Liver (tissue), 10 donors: ENCODE data around the gene ELAC1. TPM values are rescaled to one million over a fixed set of nuclear protein-coding genes. Genes with fewer than 3 reads are reported as not detected.
A peak's percentile ranks its signal among the peaks of the same experiment; 100 is the strongest.

ENCODE experiments used
- DNase-seq: peaks from one replicate; pipeline ENCODE4 v3.0.0-alpha.2; 2017; ENCODE audit warnings: low spot score
- H3K27ac ChIP-seq, 2 donors: one replicate each; pipeline ENCODE4 v1.7.0; 2013; ENCODE audit warnings: inconsistent platforms in 2 of 2, low read length in 2 of 2, control low read depth in 1 of 2, low read depth in 1 of 2, mild to moderate bottlenecking in 1 of 2
- H3K27me3 ChIP-seq, 4 donors: one replicate each; pipeline versions ENCODE4 v1.6.1 to v1.7.0; 2013; ENCODE audit warnings: low read length in 3 of 4, inconsistent platforms in 1 of 4, mild to moderate bottlenecking in 1 of 4, moderate library complexity in 1 of 4; ENCODE audit not compliant: control insufficient read depth in 4 of 4, insufficient read depth in 4 of 4
- H3K36me3 ChIP-seq, 4 donors: one replicate each; pipeline versions ENCODE4 v1.6.1 to v1.7.0; 2013; ENCODE audit warnings: low read length in 3 of 4, mild to moderate bottlenecking in 3 of 4, low read depth in 1 of 4, moderate library complexity in 1 of 4; ENCODE audit not compliant: control insufficient read depth in 4 of 4, insufficient read depth in 3 of 4
- H3K4me1 ChIP-seq, 4 donors: one replicate each; pipeline versions ENCODE4 v1.6.1 to v1.7.0; 2013; ENCODE audit warnings: low read length in 3 of 4, mild to moderate bottlenecking in 3 of 4, moderate library complexity in 1 of 4; ENCODE audit not compliant: control insufficient read depth in 4 of 4, insufficient read depth in 4 of 4
- H3K4me3 ChIP-seq, 3 donors: one replicate each; pipeline versions ENCODE4 v1.6.1 to v1.7.0; 2013; ENCODE audit warnings: low read length in 3 of 3, control low read depth in 1 of 3, low read depth in 1 of 3, mild to moderate bottlenecking in 1 of 3
- H3K9ac ChIP-seq, 2 donors: one replicate each; pipeline ENCODE4 v1.7.0; 2013; ENCODE audit warnings: low read length in 2 of 2, mild to moderate bottlenecking in 2 of 2, moderate library complexity in 2 of 2, control low read depth in 1 of 2, low read depth in 1 of 2
- H3K9me3 ChIP-seq, 4 donors: one replicate each; pipeline versions ENCODE4 v1.6.1 to v1.7.0; 2013; ENCODE audit warnings: low read length in 3 of 4; ENCODE audit not compliant: control insufficient read depth in 4 of 4
- EGR1 ChIP-seq, 2 donors: IDR thresholded peaks; 2 replicates each; pipeline ENCODE4 v1.6.1; 2016 to 2018; ENCODE audit warnings: antibody characterized with exemption in 2 of 2, low read depth in 2 of 2
- FOXA1 ChIP-seq: IDR thresholded peaks from 2 replicates; pipeline ENCODE4 v1.6.1; 2016; ENCODE audit warnings: antibody characterized with exemption
- FOXA2 ChIP-seq: IDR thresholded peaks from 2 replicates; pipeline ENCODE4 v1.6.1; 2016; ENCODE audit warnings: antibody characterized with exemption
- GABPA ChIP-seq, 2 donors: IDR thresholded peaks in 1 of 2; conservative IDR thresholded peaks in 1 of 2; 2 replicates each; pipeline ENCODE4 v1.6.1; 2016; ENCODE audit warnings: antibody characterized with exemption in 2 of 2, mild to moderate bottlenecking in 1 of 2, moderate library complexity in 1 of 2
- HNF4A ChIP-seq, 2 donors: conservative IDR thresholded peaks; 2 replicates each; pipeline ENCODE4 v1.6.1; 2016; ENCODE audit warnings: antibody characterized with exemption in 2 of 2, mild to moderate bottlenecking in 2 of 2
- HNF4G ChIP-seq: IDR thresholded peaks from 2 replicates; pipeline ENCODE4 v1.6.1; 2016; ENCODE audit warnings: antibody characterized with exemption
- JUND ChIP-seq, 2 donors: IDR thresholded peaks; 2 replicates each; pipeline ENCODE4 v1.6.1; 2016; ENCODE audit warnings: antibody characterized with exemption in 2 of 2
- MAX ChIP-seq: IDR thresholded peaks from 2 replicates; pipeline ENCODE4 v1.6.1; 2016; ENCODE audit warnings: antibody characterized with exemption
- NR2F2 ChIP-seq: IDR thresholded peaks from 2 replicates; pipeline ENCODE4 v1.6.1; 2016; ENCODE audit warnings: antibody characterized with exemption
- RAD21 ChIP-seq, 2 donors: IDR thresholded peaks; 2 replicates each; pipeline ENCODE4 v1.6.1; 2016; ENCODE audit warnings: antibody characterized with exemption in 2 of 2, mild to moderate bottlenecking in 2 of 2
- SP1 ChIP-seq: IDR thresholded peaks from 2 replicates; pipeline ENCODE4 v1.6.1; 2018; ENCODE audit warnings: antibody characterized with exemption, mild to moderate bottlenecking
- TAF1 ChIP-seq: conservative IDR thresholded peaks from 2 replicates; pipeline ENCODE4 v1.6.1; 2016; ENCODE audit warnings: antibody characterized with exemption, mild to moderate bottlenecking
- YY1 ChIP-seq: IDR thresholded peaks from 2 replicates; pipeline ENCODE4 v1.6.1; 2016; ENCODE audit warnings: antibody characterized with exemption, mild to moderate bottlenecking
- WGBS: extraction: QIAGEN DNeasy Blood & Tissue Kit; methylation state at CpG from one replicate; pipeline ENCODE4 v1.1.7; 2013; 5-methylcytosine and 5-hydroxymethylcytosine counted together
- polyA plus RNA-seq, 2 donors: library from polyadenylated mRNA; stranded (reverse) in 1 of 2; unstranded in 1 of 2; fragments of 200-250 nt in 1 of 2; fragments of >200 nt in 1 of 2; fragmentation: Nextera tagmentation in 1 of 2; extraction: Ambion mirVana in 1 of 2; gene quantifications; one replicate each; pipeline versions ENCODE4 v1.2.1 to v1.2.3, GENCODE V29; 2013 to 2015
- small RNA-seq: library from RNA; depleted of rRNA; stranded (forward); fragments of <200 nt; gene quantifications from one replicate; pipeline ENCODE3, GENCODE V24; 2014
- total RNA-seq, 2 donors: library from RNA; depleted of rRNA; stranded (reverse); fragments of >200 nt; gene quantifications; one replicate each; pipeline ENCODE4 v1.2.3, GENCODE V29; 2014
- TF ChIP-seq, protein P1 (sequence below): fragments of 150-350 bp; IDR thresholded peaks from 2 replicates; pipeline ENCODE4 v1.5.1; 2017; ENCODE audit warnings: improper control_type of control experiment, low read depth, low read length; ENCODE audit not compliant: missing input control
- TF ChIP-seq, protein P2 (sequence below): IDR thresholded peaks from 2 replicates; pipeline ENCODE4 v1.6.1; 2016; ENCODE audit warnings: antibody characterized with exemption
- TF ChIP-seq, protein P3 (sequence below): IDR thresholded peaks from 2 replicates; pipeline ENCODE4 v1.6.1; 2016; ENCODE audit warnings: antibody characterized with exemption
- TF ChIP-seq, protein P4 (sequence below): IDR thresholded peaks from 2 replicates; pipeline ENCODE4 v1.6.1; 2016; ENCODE audit warnings: antibody characterized with exemption, mild to moderate bottlenecking
- donor health status: healthy.
- donor health status: healthy.
- donor health status: healthy.
- donor health status: healthy.
- donor health status: healthy.

ELAC1 gene
- total and polyA plus RNA-seq, 4 donors, result 4.9 to 10.2 (median 7.0) TPM

- H3K27me3 ChIP-seq, result no peaks in the 10 kb centered on the region
- H3K4me3 ChIP-seq, result no peak overlapping the region
- H3K4me1 ChIP-seq, result peaks cover 16 to 75% (median 60%) of the 10 kb centered on the region in 4 donors
- no peak for DNase-seq
- peak overlapping the region in 1 of 2 donors; percentile 5 for H3K9ac ChIP-seq
- no peaks in the 10 kb centered on the region for H3K9me3 ChIP-seq
- WGBS, result 41% methylated on average over 2 of the region's 2 CpGs
- no peak for TF ChIP-seq HNF4A (conservative IDR thresholded peaks at IDR 0.05)
- TF ChIP-seq, protein P1, sequence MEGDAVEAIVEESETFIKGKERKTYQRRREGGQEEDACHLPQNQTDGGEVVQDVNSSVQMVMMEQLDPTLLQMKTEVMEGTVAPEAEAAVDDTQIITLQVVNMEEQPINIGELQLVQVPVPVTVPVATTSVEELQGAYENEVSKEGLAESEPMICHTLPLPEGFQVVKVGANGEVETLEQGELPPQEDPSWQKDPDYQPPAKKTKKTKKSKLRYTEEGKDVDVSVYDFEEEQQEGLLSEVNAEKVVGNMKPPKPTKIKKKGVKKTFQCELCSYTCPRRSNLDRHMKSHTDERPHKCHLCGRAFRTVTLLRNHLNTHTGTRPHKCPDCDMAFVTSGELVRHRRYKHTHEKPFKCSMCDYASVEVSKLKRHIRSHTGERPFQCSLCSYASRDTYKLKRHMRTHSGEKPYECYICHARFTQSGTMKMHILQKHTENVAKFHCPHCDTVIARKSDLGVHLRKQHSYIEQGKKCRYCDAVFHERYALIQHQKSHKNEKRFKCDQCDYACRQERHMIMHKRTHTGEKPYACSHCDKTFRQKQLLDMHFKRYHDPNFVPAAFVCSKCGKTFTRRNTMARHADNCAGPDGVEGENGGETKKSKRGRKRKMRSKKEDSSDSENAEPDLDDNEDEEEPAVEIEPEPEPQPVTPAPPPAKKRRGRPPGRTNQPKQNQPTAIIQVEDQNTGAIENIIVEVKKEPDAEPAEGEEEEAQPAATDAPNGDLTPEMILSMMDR, result no peak
- no peak for TF ChIP-seq FOXA1
- no peak for TF ChIP-seq HNF4G
- TF ChIP-seq JUND (IDR thresholded peaks at IDR 0.05), result no peak
- TF ChIP-seq YY1, result no peak
- TF ChIP-seq, protein P2, sequence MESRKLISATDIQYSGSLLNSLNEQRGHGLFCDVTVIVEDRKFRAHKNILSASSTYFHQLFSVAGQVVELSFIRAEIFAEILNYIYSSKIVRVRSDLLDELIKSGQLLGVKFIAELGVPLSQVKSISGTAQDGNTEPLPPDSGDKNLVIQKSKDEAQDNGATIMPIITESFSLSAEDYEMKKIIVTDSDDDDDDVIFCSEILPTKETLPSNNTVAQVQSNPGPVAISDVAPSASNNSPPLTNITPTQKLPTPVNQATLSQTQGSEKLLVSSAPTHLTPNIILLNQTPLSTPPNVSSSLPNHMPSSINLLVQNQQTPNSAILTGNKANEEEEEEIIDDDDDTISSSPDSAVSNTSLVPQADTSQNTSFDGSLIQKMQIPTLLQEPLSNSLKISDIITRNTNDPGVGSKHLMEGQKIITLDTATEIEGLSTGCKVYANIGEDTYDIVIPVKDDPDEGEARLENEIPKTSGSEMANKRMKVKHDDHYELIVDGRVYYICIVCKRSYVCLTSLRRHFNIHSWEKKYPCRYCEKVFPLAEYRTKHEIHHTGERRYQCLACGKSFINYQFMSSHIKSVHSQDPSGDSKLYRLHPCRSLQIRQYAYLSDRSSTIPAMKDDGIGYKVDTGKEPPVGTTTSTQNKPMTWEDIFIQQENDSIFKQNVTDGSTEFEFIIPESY, result no peak
- no peak for TF ChIP-seq SP1
- no peak for TF ChIP-seq EGR1 (IDR thresholded peaks at IDR 0.05; ENCODE audit: low read depth in 2 of 2)
- no peak for TF ChIP-seq NR2F2
- no peak for TF ChIP-seq RAD21 (IDR thresholded peaks at IDR 0.05)
- TF ChIP-seq GABPA (IDR thresholded peaks at IDR 0.05 in 1 of 2, conservative IDR thresholded peaks at IDR 0.05 in 1 of 2), result no peak
- no peak for TF ChIP-seq MAX
- TF ChIP-seq TAF1, result no peak
- TF ChIP-seq, protein P3, sequence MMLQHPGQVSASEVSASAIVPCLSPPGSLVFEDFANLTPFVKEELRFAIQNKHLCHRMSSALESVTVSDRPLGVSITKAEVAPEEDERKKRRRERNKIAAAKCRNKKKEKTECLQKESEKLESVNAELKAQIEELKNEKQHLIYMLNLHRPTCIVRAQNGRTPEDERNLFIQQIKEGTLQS, result no peak
- TF ChIP-seq FOXA2, result no peak
- TF ChIP-seq, protein P4, sequence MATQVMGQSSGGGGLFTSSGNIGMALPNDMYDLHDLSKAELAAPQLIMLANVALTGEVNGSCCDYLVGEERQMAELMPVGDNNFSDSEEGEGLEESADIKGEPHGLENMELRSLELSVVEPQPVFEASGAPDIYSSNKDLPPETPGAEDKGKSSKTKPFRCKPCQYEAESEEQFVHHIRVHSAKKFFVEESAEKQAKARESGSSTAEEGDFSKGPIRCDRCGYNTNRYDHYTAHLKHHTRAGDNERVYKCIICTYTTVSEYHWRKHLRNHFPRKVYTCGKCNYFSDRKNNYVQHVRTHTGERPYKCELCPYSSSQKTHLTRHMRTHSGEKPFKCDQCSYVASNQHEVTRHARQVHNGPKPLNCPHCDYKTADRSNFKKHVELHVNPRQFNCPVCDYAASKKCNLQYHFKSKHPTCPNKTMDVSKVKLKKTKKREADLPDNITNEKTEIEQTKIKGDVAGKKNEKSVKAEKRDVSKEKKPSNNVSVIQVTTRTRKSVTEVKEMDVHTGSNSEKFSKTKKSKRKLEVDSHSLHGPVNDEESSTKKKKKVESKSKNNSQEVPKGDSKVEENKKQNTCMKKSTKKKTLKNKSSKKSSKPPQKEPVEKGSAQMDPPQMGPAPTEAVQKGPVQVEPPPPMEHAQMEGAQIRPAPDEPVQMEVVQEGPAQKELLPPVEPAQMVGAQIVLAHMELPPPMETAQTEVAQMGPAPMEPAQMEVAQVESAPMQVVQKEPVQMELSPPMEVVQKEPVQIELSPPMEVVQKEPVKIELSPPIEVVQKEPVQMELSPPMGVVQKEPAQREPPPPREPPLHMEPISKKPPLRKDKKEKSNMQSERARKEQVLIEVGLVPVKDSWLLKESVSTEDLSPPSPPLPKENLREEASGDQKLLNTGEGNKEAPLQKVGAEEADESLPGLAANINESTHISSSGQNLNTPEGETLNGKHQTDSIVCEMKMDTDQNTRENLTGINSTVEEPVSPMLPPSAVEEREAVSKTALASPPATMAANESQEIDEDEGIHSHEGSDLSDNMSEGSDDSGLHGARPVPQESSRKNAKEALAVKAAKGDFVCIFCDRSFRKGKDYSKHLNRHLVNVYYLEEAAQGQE, result no peak
- no peaks in the 10 kb centered on the region for H3K36me3 ChIP-seq
- peak overlapping the region; percentile 73 to 92 for H3K27ac ChIP-seq
Observed at GRCh38 chr18:51037230-51037629, 69.4 kb downstream of the ELAC1 start.

Small RNA genes within 50 kb of the gene (small RNA-seq; reads per million reads assigned to genes)
- gene RF00019, result not detected

Other genes with a start within 250 kb of the ELAC1 start
- 1 to 10 TPM; 2.5 to 2.8 TPM for gene MRO, start 148.0 kb upstream of the ELAC1 start, total RNA-seq
- gene MRO, start 148.0 kb upstream of the ELAC1 start, polyA plus RNA-seq, result 1 to 10 TPM; 1.6 to 2.8 TPM
- 10 to 100 TPM; 20.7 to 33.8 TPM for gene ME2, start 88.9 kb upstream of the ELAC1 start, total RNA-seq
- 10 to 100 TPM in 1 of 2 donors, 1 to 10 TPM in 1; 9.0 to 11.5 TPM for gene ME2, start 88.9 kb upstream of the ELAC1 start, polyA plus RNA-seq
- 10 to 100 TPM; 38.3 to 65.3 TPM for gene SMAD4, start 62.2 kb downstream of the ELAC1 start, total RNA-seq
- 10 to 100 TPM in 1 of 2 donors, 1 to 10 TPM in 1; 9.3 to 20.0 TPM for gene SMAD4, start 62.2 kb downstream of the ELAC1 start, polyA plus RNA-seq
- gene MEX3C, start 229.6 kb downstream of the ELAC1 start, total RNA-seq, result 10 to 100 TPM; 12.4 to 16.1 TPM
- gene MEX3C, start 229.6 kb downstream of the ELAC1 start, polyA plus RNA-seq, result 1 to 10 TPM; 2.7 to 4.8 TPM